ENCODE data around the gene ETDB. TPM values are rescaled to one million over a fixed set of nuclear protein-coding genes. Genes with fewer than 3 reads are reported as not detected.
"Not testable (repeated sequence)": the region's sequence is repeated elsewhere in the genome, so short reads cannot be mapped to it uniquely, and the experiment has no call there.

The ETDB gene
- polyA plus RNA-seq, 2 of the 4 experiments (the other 2 are of a cell fraction), result not detected

DNA sequence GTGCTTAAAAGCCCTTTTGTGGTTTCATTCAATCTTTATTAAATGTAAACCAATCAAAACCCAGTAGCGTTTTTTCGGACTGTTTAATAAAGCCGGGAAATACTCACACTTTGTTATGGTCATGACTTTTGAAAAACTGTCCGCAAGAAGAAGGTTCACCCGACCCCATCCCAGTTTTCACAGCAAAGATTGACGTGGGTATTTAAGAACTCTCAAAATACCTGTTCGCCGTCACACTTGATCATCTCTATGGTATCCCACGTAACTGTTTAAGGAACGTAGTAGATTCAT, 20.9 kb downstream of the ETDB start:
- FAIRE-seq (no peak), ATAC-seq (no peak), DNase-seq (ENCODE audit: low read depth in 1 of 2, low spot score in 1 of 2) (no peak)
- ChIA-PET CTCF (no interaction called here), POLR2A (no interaction called here)
- Histone ChIP-seq H3K4me2 (peak overlapping the region; percentile 85), H3K4me3 (peak overlapping the region; percentile 56), H3K27ac (no peak overlapping the region), H3K4me1 (no peaks in the 10 kb centered on the region), H3K9me3 (no peaks in the 10 kb centered on the region)
- WGBS (ENCODE audit: missing lambda C conversion rate), result 34% methylated on average over 10 of the region's 10 CpGs
- TF ChIP-seq CHD4 (IDR thresholded peaks at IDR 0.05; ENCODE audit: borderline replicate concordance) (no peak), CBX8 (IDR thresholded peaks at IDR 0.05) (peak; percentile 89; the same call in 1 of the 2 replicates)

DNA sequence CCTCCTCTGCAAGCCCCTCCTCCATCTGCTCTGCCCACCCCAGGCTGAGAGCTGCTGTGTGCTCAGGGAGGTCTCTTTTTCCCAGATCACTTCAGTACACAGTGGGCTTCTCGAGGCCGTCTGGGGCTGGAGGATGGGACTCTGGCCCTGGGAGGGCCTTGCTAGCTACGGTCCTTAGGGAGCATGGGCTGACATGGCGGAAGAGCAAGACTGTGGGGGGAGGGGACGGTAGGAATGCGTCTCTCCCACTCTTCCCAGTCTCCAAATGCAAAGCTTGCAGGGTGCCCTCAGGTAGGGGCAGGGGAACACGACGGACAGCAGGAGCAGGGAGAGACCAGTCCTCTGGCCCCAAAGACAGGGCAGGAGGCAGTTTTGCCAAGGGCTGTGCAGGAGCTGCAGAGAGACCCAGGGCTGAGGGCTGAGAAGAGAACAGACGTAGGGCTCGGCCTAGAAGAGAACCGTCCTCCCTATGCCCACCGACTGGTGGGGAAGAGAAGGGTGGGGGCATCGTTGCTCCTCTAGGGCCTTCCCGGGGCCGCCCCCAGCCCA, 23.1 kb downstream of the ETDB start:
- H3K4me2 ChIP-seq; DNase-seq (ENCODE audit: low read depth in 1 of 2, low spot score in 1 of 2); H3K27ac ChIP-seq; ATAC-seq; FAIRE-seq; H3K4me3 ChIP-seq; H3K9me3 ChIP-seq; POLR2A ChIA-PET; H3K4me1 ChIP-seq: not testable (repeated sequence)
- WGBS (ENCODE audit: missing lambda C conversion rate), result 79% methylated on average over 11 of the region's 15 CpGs
- CTCF ChIA-PET, result interaction anchor here (1.5 kb wide), 1 partner anchor 11 kb away, joined by 5 read pairs; no protein-coding TSS in a partner anchor

DNA sequence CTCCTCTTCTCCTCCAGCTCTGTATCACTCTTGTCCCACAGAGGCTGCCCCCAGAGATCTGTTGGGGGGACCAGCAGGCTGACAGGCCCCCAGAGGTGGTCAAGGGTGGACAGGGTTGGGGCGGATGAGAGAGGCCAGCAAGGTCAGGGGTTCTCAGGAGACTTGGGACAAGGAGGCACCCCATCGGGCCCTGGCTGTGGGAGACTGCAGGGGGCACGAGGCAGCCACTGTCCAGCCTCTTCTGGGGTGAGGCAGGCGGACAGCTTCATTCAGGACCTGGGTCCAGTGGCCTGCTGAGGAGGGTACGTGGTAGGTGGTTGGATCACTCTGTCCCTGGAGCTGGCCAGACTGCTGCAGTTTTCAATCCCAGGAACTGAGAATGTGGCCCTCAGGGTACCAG, 24.6 kb downstream of the ETDB start:
- ChIA-PET POLR2A (no interaction called here), CTCF (no interaction called here)
- Histone ChIP-seq H3K4me2 (no peak overlapping the region), H3K4me1 (no peaks in the 10 kb centered on the region), H3K4me3 (no peak overlapping the region), H3K27ac (no peak overlapping the region), H3K9me3 (no peaks in the 10 kb centered on the region)
- ATAC-seq, result no peak
- 78% methylated on average over 3 of the region's 5 CpGs for WGBS (ENCODE audit: missing lambda C conversion rate)
- DNase-seq (ENCODE audit: low read depth in 1 of 2, low spot score in 1 of 2), result no peak
- FAIRE-seq, result no peak
- TF ChIP-seq HEYL (CRISPR knock-in tag; IDR thresholded peaks at IDR 0.05) (no peak), FOSB (CRISPR knock-in tag; IDR thresholded peaks at IDR 0.05) (no peak), BHLHE40 (IDR thresholded peaks at IDR 0.05; ENCODE audit: low read depth, low read length) (no peak), POLR2A (IDR thresholded peaks at IDR 0.05; ENCODE audit: low read length) (no peak), TFCP2L1 (CRISPR knock-in tag; IDR thresholded peaks at IDR 0.05) (no peak), SREBF2 (IDR thresholded peaks at IDR 0.05) (no peak), CHD2 (IDR thresholded peaks at IDR 0.05; ENCODE audit: low read length, partially characterized antibody) (no peak), EHF (CRISPR knock-in tag; IDR thresholded peaks at IDR 0.05) (no peak), KDM1A (IDR thresholded peaks at IDR 0.05; ENCODE audit: low read depth) (no peak), RFX5 (IDR thresholded peaks at IDR 0.05) (no peak), KDM5A (IDR thresholded peaks at IDR 0.05) (no peak)
- TF ChIP-seq, protein P1, sequence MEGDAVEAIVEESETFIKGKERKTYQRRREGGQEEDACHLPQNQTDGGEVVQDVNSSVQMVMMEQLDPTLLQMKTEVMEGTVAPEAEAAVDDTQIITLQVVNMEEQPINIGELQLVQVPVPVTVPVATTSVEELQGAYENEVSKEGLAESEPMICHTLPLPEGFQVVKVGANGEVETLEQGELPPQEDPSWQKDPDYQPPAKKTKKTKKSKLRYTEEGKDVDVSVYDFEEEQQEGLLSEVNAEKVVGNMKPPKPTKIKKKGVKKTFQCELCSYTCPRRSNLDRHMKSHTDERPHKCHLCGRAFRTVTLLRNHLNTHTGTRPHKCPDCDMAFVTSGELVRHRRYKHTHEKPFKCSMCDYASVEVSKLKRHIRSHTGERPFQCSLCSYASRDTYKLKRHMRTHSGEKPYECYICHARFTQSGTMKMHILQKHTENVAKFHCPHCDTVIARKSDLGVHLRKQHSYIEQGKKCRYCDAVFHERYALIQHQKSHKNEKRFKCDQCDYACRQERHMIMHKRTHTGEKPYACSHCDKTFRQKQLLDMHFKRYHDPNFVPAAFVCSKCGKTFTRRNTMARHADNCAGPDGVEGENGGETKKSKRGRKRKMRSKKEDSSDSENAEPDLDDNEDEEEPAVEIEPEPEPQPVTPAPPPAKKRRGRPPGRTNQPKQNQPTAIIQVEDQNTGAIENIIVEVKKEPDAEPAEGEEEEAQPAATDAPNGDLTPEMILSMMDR (IDR thresholded peaks at IDR 0.05), result no peak

DNA sequence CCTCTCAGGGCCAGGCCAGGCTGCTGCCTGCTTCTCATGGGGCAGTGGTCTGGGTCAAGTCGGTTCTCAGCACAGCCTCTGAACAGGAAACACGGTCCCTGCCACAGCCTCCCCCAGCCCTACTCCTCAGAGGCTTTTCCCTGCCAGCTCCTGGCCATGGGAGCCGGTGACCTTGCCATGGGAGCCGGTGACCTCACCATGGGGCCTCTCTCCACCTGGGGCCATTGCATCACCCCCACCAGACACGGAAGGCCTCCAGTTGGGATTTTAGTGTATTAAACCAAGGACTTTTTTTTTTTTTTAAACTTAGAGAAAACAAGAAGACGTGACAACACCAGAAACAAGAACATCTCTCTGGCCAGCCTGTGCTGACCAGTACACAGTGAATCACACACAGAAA, 25.6 kb downstream of the ETDB start:
- ChIA-PET POLR2A (no interaction called here), CTCF (interaction anchor here (0.6 kb wide), 1 partner anchor 865 kb away, joined by 3 read pairs; no protein-coding TSS in a partner anchor)
- H3K4me1 ChIP-seq, result no peaks in the 10 kb centered on the region
- DNase-seq (ENCODE audit: low read depth in 1 of 2, low spot score in 1 of 2) (no peak), ATAC-seq (no peak), FAIRE-seq (no peak)
- WGBS (ENCODE audit: missing lambda C conversion rate), result 47% methylated on average over 5 of the region's 6 CpGs
- TF ChIP-seq MYC (IDR thresholded peaks at IDR 0.05; ENCODE audit: borderline replicate concordance, low read length) (no peak), EHF (CRISPR knock-in tag; IDR thresholded peaks at IDR 0.05) (no peak), MAFK (IDR thresholded peaks at IDR 0.05; ENCODE audit: partially characterized antibody) (no peak), TFCP2L1 (CRISPR knock-in tag; IDR thresholded peaks at IDR 0.05) (no peak), CHD4 (IDR thresholded peaks at IDR 0.05; ENCODE audit: borderline replicate concordance) (no peak), BHLHE40 (IDR thresholded peaks at IDR 0.05; ENCODE audit: low read depth, low read length) (no peak), RARB (CRISPR knock-in tag; IDR thresholded peaks at IDR 0.05) (no peak), JUN (IDR thresholded peaks at IDR 0.05) (no peak), EHMT2 (IDR thresholded peaks at IDR 0.05; ENCODE audit: low read depth) (no peak), SREBF2 (IDR thresholded peaks at IDR 0.05) (no peak), ZSCAN20 (CRISPR knock-in tag; IDR thresholded peaks at IDR 0.05) (no peak), HDAC2 (IDR thresholded peaks at IDR 0.05) (no peak), CBX2 (IDR thresholded peaks at IDR 0.05; ENCODE audit: borderline replicate concordance, low read depth) (no peak), HOXA7 (CRISPR knock-in tag; IDR thresholded peaks at IDR 0.05) (no peak), PHF8 (IDR thresholded peaks at IDR 0.05; ENCODE audit: borderline replicate concordance, low read depth) (no peak)
- TF ChIP-seq, protein P2, sequence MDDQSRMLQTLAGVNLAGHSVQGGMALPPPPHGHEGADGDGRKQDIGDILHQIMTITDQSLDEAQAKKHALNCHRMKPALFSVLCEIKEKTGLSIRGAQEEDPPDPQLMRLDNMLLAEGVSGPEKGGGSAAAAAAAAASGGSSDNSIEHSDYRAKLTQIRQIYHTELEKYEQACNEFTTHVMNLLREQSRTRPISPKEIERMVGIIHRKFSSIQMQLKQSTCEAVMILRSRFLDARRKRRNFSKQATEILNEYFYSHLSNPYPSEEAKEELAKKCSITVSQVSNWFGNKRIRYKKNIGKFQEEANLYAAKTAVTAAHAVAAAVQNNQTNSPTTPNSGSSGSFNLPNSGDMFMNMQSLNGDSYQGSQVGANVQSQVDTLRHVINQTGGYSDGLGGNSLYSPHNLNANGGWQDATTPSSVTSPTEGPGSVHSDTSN (IDR thresholded peaks at IDR 0.05), result no peak
- H3K9me3 ChIP-seq, result no peaks in the 10 kb centered on the region
- H3K4me2 ChIP-seq, result no peak overlapping the region
- H3K4me3 ChIP-seq, result no peak overlapping the region
- H3K27ac ChIP-seq, result no peak overlapping the region
